AG04450 (cell line): ENCODE data around the gene ARID4B. TPM values are rescaled to one million over a fixed set of nuclear protein-coding genes. Genes with fewer than 3 reads are reported as not detected.

ENCODE experiments used
- CTCF ChIA-PET: fragments of 300-600, 350-600 bp; formaldehyde crosslinking; extraction: SDS; loops from one replicate; lab custom pipeline; 2022; ENCODE audit warnings: antibody characterized with exemption, inconsistent platforms; lab: Charles Lee
- POLR2A ChIA-PET: fragments of 350-600 bp; formaldehyde crosslinking; extraction: SDS; loops from one replicate; lab custom pipeline; 2021; ENCODE audit warnings: antibody characterized with exemption, inconsistent platforms; lab: Yijun Ruan, JAX
- DNase-seq: peaks from one replicate; pipeline ENCODE4 v3.0.0-alpha.2; 2011; ENCODE audit warnings: low read depth, low spot score
- H3K27ac ChIP-seq: one replicate; pipeline ENCODE4 v1.5.1; 2012; ENCODE audit warnings: low read depth, low read length, control low read depth
- H3K27me3 ChIP-seq: one replicate; pipeline ENCODE4 v1.6.0; 2012; ENCODE audit warnings: low read length; ENCODE audit not compliant: control insufficient read depth, insufficient read depth
- H3K4me3 ChIP-seq: 2 replicates; pipeline ENCODE4 v1.5.1; 2011; ENCODE audit warnings: mild to moderate bottlenecking, low read depth, low read length, control low read depth
- H3K9me3 ChIP-seq: 2 replicates; pipeline ENCODE4 v1.5.1; 2012; ENCODE audit warnings: low read length; ENCODE audit not compliant: control insufficient read depth, insufficient read depth
- polyA plus RNA-seq: library from polyadenylated mRNA; depleted of rRNA; stranded (reverse); fragments of >200 nt; gene quantifications from 2 replicates; pipeline ENCODE4 v1.2.3, GENCODE V29; 2011
- TF ChIP-seq, protein P1 (sequence below): IDR thresholded peaks from 2 replicates; pipeline ENCODE4 v1.5.1; 2011; ENCODE audit warnings: low read depth, low read length, control low read depth, inconsistent platforms

Gene ARID4B
- polyA plus RNA-seq, 1 experiment, result 15.6 TPM

DNA sequence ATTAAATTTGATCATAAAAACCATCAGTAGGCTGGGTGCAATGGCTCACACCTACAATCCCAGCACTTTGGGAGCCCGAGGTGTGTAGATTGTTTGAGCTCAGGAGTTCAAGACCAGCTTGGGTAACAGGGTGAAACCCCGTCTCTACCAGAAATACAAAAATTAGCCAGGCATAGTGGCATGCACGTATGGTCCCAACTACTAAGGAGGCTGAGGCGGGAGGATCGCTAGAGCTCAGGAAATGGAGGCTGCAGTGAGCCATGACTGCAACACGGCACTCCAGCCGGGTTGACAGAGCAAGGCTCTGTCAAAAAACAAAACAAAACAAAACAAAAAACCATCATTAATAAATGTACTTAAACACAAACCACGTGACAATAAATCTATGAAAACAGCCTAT lies 61.0 kb downstream of the ARID4B start:
- ChIA-PET POLR2A (no interaction called here), CTCF (interaction anchor here (0.6 to 1.4 kb wide), 3 partner anchors 74 to 238 kb away, joined by 3 to 6 read pairs (median 3); no protein-coding TSS in a partner anchor)
- Histone ChIP-seq H3K9me3 (no peaks in the 10 kb centered on the region), H3K27me3 (no peaks in the 10 kb centered on the region), H3K27ac (no peak overlapping the region), H3K4me3 (no peak overlapping the region)
- DNase-seq, result no peak
- TF ChIP-seq, protein P1, sequence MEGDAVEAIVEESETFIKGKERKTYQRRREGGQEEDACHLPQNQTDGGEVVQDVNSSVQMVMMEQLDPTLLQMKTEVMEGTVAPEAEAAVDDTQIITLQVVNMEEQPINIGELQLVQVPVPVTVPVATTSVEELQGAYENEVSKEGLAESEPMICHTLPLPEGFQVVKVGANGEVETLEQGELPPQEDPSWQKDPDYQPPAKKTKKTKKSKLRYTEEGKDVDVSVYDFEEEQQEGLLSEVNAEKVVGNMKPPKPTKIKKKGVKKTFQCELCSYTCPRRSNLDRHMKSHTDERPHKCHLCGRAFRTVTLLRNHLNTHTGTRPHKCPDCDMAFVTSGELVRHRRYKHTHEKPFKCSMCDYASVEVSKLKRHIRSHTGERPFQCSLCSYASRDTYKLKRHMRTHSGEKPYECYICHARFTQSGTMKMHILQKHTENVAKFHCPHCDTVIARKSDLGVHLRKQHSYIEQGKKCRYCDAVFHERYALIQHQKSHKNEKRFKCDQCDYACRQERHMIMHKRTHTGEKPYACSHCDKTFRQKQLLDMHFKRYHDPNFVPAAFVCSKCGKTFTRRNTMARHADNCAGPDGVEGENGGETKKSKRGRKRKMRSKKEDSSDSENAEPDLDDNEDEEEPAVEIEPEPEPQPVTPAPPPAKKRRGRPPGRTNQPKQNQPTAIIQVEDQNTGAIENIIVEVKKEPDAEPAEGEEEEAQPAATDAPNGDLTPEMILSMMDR, result no peak

DNA sequence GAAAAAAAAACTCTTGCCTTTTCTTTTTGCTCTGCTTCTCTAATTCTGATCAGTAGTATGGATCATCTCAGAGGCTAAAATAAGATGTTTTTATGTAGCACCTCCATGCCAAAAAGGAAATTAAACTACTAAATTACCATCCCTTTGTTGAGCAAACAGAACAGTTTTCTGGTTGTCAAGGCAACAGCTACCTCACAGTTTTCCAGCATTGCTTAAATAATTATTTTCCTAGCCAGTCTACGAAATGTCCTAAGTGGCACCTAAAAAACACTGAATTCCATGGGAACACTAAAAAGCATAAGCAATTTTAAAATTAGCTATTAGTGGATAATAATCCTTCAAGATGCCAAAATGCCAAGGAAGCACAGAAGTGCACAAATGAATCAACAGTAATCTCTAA lies 61.7 kb downstream of the ARID4B start:
- no peaks in the 10 kb centered on the region for H3K9me3 ChIP-seq
- ChIA-PET CTCF (interaction anchor here (0.6 to 1.4 kb wide), 2 partner anchors 75 to 151 kb away, joined by 3 to 6 read pairs; no protein-coding TSS in a partner anchor), POLR2A (no interaction called here)
- H3K27ac ChIP-seq, result no peak overlapping the region
- DNase-seq, result no peak
- no peak overlapping the region for H3K4me3 ChIP-seq
- TF ChIP-seq, protein P1, result no peak
- H3K27me3 ChIP-seq, result no peaks in the 10 kb centered on the region

DNA sequence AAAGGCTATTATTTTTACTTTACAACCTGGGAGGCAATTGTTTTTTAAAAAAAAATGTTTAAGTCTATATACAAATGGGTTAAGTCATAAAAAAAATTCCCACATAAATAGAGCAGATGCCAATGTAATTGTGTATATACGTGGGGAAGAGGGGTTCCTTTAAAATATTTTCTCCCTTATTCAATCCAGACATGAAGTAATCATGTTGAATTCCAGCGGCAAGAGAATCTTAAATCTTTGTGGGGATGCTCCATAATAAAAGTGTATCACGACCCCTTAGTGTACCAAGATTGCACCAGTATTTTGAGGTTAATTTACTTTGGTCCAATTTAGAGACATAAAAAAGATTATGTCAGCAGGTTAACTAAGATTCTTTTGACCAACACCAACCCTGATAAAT lies 62.1 kb downstream of the ARID4B start:
- no peak overlapping the region for H3K27ac ChIP-seq
- H3K4me3 ChIP-seq, result no peak overlapping the region
- ChIA-PET POLR2A (no interaction called here), CTCF (no interaction called here)
- TF ChIP-seq, protein P1, result no peak
- H3K27me3 ChIP-seq, result no peaks in the 10 kb centered on the region
- DNase-seq, result no peak
- H3K9me3 ChIP-seq, result no peaks in the 10 kb centered on the region

DNA sequence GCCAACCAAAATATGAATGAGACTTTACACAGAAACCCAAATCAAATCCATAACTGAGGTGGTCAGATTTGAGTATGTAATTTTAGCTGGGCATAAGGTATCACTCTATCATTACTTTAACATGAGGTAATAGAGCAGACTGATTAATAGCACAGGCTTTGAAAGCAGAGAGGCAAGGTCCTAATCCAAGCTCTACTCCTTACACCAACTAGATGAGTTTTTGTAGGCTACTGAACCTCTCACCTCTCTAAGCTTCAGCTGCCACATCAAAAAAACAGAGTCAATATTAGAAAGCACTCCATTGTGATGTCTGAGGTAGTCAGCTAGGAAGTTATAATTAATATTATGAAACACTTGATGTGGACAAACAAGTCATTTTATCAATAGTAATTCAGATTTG lies 63.7 kb downstream of the ARID4B start:
- DNase-seq, result no peak
- Histone ChIP-seq H3K27me3 (no peaks in the 10 kb centered on the region), H3K27ac (no peak overlapping the region), H3K9me3 (no peaks in the 10 kb centered on the region), H3K4me3 (no peak overlapping the region)
- POLR2A ChIA-PET, result no interaction called here
- TF ChIP-seq, protein P1, result no peak
- CTCF ChIA-PET, result interaction anchor here (1.4 kb wide), 1 partner anchor 152 kb away, joined by 4 read pairs; no protein-coding TSS in a partner anchor

DNA sequence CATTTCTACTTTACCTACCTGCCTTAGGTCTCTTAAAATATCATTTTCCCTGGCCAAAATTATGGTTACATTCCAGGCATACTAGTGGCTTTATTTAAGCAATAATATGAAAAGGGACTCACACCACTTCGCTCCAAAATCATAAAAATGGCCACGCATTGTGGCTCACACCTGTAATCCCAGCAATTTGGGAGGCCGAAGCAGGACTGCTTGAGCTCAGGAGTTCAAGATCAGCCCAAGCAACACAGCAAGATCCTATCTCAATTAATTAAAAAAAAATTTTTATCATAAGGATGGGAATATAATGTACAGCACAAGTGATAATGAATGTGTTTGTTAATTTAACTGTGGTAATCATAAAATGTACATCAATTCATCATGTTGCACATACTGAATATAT lies 65.4 kb downstream of the ARID4B start:
- Histone ChIP-seq H3K27ac (no peak overlapping the region), H3K4me3 (no peak overlapping the region), H3K9me3 (no peaks in the 10 kb centered on the region), H3K27me3 (no peaks in the 10 kb centered on the region)
- ChIA-PET POLR2A (no interaction called here), CTCF (interaction anchor here (0.6 to 2.5 kb wide), 3 partner anchors 10 to 154 kb away, joined by 8 to 20 read pairs (median 10); no protein-coding TSS in a partner anchor)
- TF ChIP-seq, protein P1, result no peak
- no peak for DNase-seq
